ENCODE results near the gene LGALS7B. TPM values are rescaled to one million over a fixed set of nuclear protein-coding genes. Genes with fewer than 3 reads are reported as not detected.

LGALS7B gene
- total RNA-seq, result not detected
- polyA plus RNA-seq (2013, experiment 1 of 2), result not detected
- not detected for polyA plus RNA-seq (2013, experiment 2 of 2)
- long read RNA-seq, experiment 1, result 0 reads
- long read RNA-seq, experiment 2, partial matches to known transcripts, result 0 of 1 reads
- long read RNA-seq, experiment 2, other reads (novel, unspliced or antisense), result 1 of 1 reads
- long read RNA-seq, experiment 3, result 0 reads
- long read RNA-seq, experiment 4, result 0 reads

DNA sequence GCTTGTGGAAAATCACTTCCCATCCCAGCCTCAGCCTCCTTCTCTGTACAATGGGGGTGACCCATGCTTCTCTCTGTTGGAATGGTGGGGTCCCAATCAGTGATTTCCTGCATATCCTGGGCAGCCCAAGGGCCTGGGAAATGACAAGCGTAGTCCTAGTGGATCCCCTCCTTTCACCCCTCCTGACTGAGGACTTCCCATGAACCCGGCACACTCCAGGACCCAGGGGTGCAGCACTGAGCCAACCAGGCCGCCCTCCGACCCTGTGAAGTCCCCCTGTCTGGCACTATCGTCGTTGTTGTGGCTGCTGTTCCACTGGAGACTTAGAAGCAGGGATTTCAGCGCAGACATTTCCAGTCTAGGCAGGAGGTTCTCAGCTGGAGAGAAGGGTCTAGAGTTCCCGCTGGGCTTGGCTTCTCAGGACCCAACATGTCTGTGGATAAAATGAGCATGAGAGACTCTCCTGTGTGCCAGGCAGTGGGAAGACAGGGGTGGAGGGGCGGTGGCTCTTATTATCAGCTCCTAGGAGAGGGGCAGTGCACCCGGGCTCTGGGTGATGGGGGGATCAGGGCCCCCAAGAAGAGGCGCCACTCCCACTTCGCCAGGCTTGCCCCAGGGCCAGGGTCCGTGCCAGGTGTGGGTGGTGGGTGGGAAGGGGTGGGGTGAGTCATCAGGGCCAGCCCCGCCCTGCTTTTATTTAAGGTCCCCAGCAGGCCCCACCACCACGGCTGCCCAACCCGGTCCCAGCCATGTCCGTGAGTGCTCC, at the start of gene LGALS7B:
Gene LGALS7B (plus strand): TSS at position 723 of the 766 bp plus-strand sequence. CDS start 27 bp downstream, at position 750.
- no peaks in the 10 kb centered on the region for H3K9me3 ChIP-seq (ENCODE audit: control insufficient read depth, low read length)
- H3K36me3 Mint-ChIP-seq (ENCODE audit: low read depth), result no peaks in the 10 kb centered on the region
- no peaks in the 10 kb centered on the region for H3K27me3 Mint-ChIP-seq (ENCODE audit: insufficient read depth)
- no peak within 1 kb of the TSS for H3K27ac ChIP-seq (ENCODE audit: low read depth, low read length)
- TF ChIP-seq, protein P1, sequence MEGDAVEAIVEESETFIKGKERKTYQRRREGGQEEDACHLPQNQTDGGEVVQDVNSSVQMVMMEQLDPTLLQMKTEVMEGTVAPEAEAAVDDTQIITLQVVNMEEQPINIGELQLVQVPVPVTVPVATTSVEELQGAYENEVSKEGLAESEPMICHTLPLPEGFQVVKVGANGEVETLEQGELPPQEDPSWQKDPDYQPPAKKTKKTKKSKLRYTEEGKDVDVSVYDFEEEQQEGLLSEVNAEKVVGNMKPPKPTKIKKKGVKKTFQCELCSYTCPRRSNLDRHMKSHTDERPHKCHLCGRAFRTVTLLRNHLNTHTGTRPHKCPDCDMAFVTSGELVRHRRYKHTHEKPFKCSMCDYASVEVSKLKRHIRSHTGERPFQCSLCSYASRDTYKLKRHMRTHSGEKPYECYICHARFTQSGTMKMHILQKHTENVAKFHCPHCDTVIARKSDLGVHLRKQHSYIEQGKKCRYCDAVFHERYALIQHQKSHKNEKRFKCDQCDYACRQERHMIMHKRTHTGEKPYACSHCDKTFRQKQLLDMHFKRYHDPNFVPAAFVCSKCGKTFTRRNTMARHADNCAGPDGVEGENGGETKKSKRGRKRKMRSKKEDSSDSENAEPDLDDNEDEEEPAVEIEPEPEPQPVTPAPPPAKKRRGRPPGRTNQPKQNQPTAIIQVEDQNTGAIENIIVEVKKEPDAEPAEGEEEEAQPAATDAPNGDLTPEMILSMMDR (conservative IDR thresholded peaks at IDR 0.05), result no peak
- H3K4me1 ChIP-seq (ENCODE audit: control insufficient read depth, insufficient read depth, low read length), result no peaks in the 10 kb centered on the region
- no peak within 1 kb of the TSS for H3K9ac ChIP-seq (ENCODE audit: extremely low read depth, low read length, poor library complexity, severe bottlenecking)
- H3K27me3 ChIP-seq (ENCODE audit: control insufficient read depth, insufficient read depth, low read length, poor library complexity, severe bottlenecking), result no peaks in the 10 kb centered on the region
- H3K4me1 Mint-ChIP-seq, result peaks cover 7% of the 10 kb centered on the region
- no peaks in the 10 kb centered on the region for H3K9me3 Mint-ChIP-seq
- WGBS, 2 experiments (ENCODE audit: insufficient coverage in 1 of 2, insufficient read length in 1 of 2), result 78 to 80% methylated on average over 7 to 9 of the region's 17 CpGs
- no peak within 1 kb of the TSS for H3K4me3 ChIP-seq (ENCODE audit: low read length)
- H3K36me3 ChIP-seq (ENCODE audit: control insufficient read depth, insufficient read depth, low read length), result no peaks in the 10 kb centered on the region
- no peak within 1 kb of the TSS for H3K27ac Mint-ChIP-seq
- no peak for DNase-seq
- H3K4me3 Mint-ChIP-seq, result no peak within 1 kb of the TSS

DNA sequence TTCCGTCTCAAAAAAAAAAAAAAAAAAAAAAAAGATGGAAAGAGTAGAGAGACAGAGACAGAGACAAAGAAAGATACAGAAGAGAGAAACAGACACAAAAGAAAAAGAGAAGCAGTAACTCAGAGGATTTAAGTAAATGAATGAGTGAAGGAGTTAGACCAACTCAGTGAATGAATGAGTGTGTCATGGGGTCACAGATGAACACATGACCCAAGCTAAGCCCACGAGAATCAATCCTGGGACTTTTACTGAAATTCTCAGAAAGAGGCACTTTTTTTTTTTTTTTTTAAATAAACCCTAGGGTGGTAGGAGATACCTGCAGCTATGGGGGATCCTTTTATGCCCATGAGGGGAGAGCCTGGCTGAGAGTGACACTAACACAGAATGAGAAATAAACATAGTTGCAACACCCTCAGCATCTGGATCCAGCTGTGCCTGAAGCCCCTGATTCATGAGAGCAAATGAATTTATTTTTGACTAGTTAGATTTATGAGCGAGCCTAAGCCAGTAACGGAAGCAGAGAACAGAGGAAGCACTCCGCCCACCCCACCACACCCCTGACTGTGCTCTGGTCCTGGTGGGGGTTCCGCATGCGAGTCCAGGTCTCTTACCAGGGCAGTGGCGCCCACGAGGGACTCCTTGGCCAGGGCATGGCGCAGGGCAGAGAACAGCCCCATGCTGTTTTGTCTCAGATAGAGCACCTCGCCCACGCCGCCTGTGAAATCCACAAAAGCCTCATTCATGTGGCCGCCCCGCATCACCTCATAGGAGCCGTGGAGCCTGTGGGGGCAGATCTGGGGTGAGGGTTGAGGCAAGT, 49.4 kb upstream of the LGALS7B start:
- 91 to 93% methylated on average over 8 to 16 of the region's 16 CpGs for WGBS, 2 experiments (ENCODE audit: insufficient coverage in 1 of 2, insufficient read length in 1 of 2)
- H3K4me3 ChIP-seq (ENCODE audit: low read length), result no peak overlapping the region
- DNase-seq, result peak; percentile 41
- H3K9me3 Mint-ChIP-seq, result peaks cover 2% of the 10 kb centered on the region
- H3K27me3 Mint-ChIP-seq (ENCODE audit: insufficient read depth), result peaks cover 7% of the 10 kb centered on the region
- H3K27ac ChIP-seq (ENCODE audit: low read depth, low read length), result no peak overlapping the region
- no peaks in the 10 kb centered on the region for H3K27me3 ChIP-seq (ENCODE audit: control insufficient read depth, insufficient read depth, low read length, poor library complexity, severe bottlenecking)
- H3K9me3 ChIP-seq (ENCODE audit: control insufficient read depth, low read length), result no peaks in the 10 kb centered on the region
- peaks cover 4% of the 10 kb centered on the region for H3K4me1 ChIP-seq (ENCODE audit: control insufficient read depth, insufficient read depth, low read length)
- no peak overlapping the region for H3K27ac Mint-ChIP-seq
- H3K4me1 Mint-ChIP-seq, result peaks cover 5% of the 10 kb centered on the region
- TF ChIP-seq, protein P1 (conservative IDR thresholded peaks at IDR 0.05), result no peak
- no peak overlapping the region for H3K9ac ChIP-seq (ENCODE audit: extremely low read depth, low read length, poor library complexity, severe bottlenecking)
- H3K36me3 ChIP-seq (ENCODE audit: control insufficient read depth, insufficient read depth, low read length), result no peaks in the 10 kb centered on the region
- H3K36me3 Mint-ChIP-seq (ENCODE audit: low read depth), result peaks cover 8% of the 10 kb centered on the region
- H3K4me3 Mint-ChIP-seq, result no peak overlapping the region

DNA sequence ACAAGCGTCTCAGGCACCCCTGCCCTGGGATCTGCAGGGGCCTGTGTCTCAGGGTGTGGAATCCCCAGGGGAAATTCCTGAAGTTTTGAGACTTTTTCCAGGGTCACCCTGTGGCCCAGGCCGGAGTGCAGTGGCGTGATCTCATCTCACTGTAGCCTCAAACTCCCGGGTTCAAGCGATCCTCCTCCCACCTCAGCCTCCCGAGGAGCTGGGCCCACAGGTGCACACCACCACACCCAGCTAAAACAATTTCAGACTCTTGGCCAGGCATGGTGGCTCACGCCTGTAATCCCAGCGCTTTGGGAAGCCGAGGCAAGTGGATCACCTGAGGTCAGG, 48.8 kb upstream of the LGALS7B start:
- no peaks in the 10 kb centered on the region for H3K27me3 ChIP-seq (ENCODE audit: control insufficient read depth, insufficient read depth, low read length, poor library complexity, severe bottlenecking)
- peaks cover 8% of the 10 kb centered on the region for H3K36me3 Mint-ChIP-seq (ENCODE audit: low read depth)
- peaks cover 2% of the 10 kb centered on the region for H3K4me1 Mint-ChIP-seq
- WGBS, 2 experiments (ENCODE audit: insufficient coverage in 1 of 2, insufficient read length in 1 of 2), result 93 to 100% methylated on average over 5 to 9 of the region's 9 CpGs
- H3K27ac Mint-ChIP-seq, result no peak overlapping the region
- H3K27me3 Mint-ChIP-seq (ENCODE audit: insufficient read depth), result peaks cover 7% of the 10 kb centered on the region
- no peaks in the 10 kb centered on the region for H3K4me1 ChIP-seq (ENCODE audit: control insufficient read depth, insufficient read depth, low read length)
- no peaks in the 10 kb centered on the region for H3K9me3 ChIP-seq (ENCODE audit: control insufficient read depth, low read length)
- no peak overlapping the region for H3K27ac ChIP-seq (ENCODE audit: low read depth, low read length)
- H3K4me3 Mint-ChIP-seq, result no peak overlapping the region
- peaks cover 2% of the 10 kb centered on the region for H3K9me3 Mint-ChIP-seq
- no peaks in the 10 kb centered on the region for H3K36me3 ChIP-seq (ENCODE audit: control insufficient read depth, insufficient read depth, low read length)
- no peak overlapping the region for H3K9ac ChIP-seq (ENCODE audit: extremely low read depth, low read length, poor library complexity, severe bottlenecking)
- H3K4me3 ChIP-seq (ENCODE audit: low read length), result no peak overlapping the region
- no peak for DNase-seq
- TF ChIP-seq, protein P1 (conservative IDR thresholded peaks at IDR 0.05), result no peak
